Measurements from ENCODE around the gene NUMB.

- TF ChIP-seq EZH2 (IDR thresholded peaks at IDR 0.05; ENCODE audit: borderline replicate concordance, insufficient read depth, low read length, poor library complexity, severe bottlenecking) (no peak), CTCF (IDR thresholded peaks at IDR 0.05; ENCODE audit: poor library complexity, severe bottlenecking) (no peak), TAF1 (IDR thresholded peaks at IDR 0.05; ENCODE audit: low read depth) (no peak), POLR2AphosphoS5 (IDR thresholded peaks at IDR 0.05) (no peak), EP300 (conservative IDR thresholded peaks at IDR 0.05; ENCODE audit: poor library complexity, severe bottlenecking) (no peak), REST (IDR thresholded peaks at IDR 0.05; ENCODE audit: borderline replicate concordance) (no peak)
These were observed 89.7 kb downstream of the NUMB start for GRCh38 chr14:73368616-73369015.
